ENCODE results near the gene COMMD10.

DNA sequence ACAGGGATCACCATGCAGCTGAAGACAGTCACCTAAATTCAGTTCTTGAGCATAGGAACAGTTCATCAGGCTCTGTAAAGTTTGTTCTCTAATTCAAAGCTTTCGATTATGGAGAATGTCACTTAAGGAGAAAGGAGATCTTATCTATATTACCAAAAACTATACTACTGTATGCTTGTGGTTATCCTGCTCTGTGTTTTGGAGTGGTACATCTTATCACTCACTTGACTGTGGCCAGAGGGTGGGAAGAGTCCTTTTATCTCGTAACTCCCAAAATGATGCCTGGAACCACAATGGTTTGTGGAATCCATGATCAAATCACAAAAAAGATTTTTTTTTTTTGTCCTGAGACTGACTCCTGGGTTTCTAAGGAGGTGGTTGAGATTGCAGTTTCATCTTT lies 230.7 kb downstream of the COMMD10 start:
- TF ChIP-seq, protein P1, sequence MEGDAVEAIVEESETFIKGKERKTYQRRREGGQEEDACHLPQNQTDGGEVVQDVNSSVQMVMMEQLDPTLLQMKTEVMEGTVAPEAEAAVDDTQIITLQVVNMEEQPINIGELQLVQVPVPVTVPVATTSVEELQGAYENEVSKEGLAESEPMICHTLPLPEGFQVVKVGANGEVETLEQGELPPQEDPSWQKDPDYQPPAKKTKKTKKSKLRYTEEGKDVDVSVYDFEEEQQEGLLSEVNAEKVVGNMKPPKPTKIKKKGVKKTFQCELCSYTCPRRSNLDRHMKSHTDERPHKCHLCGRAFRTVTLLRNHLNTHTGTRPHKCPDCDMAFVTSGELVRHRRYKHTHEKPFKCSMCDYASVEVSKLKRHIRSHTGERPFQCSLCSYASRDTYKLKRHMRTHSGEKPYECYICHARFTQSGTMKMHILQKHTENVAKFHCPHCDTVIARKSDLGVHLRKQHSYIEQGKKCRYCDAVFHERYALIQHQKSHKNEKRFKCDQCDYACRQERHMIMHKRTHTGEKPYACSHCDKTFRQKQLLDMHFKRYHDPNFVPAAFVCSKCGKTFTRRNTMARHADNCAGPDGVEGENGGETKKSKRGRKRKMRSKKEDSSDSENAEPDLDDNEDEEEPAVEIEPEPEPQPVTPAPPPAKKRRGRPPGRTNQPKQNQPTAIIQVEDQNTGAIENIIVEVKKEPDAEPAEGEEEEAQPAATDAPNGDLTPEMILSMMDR (IDR thresholded peaks at IDR 0.05), result no peak
- no peak for TF ChIP-seq POLR2A (IDR thresholded peaks at IDR 0.05)

All from Peyer's patch (tissue), 4 donors.